Measurements from ENCODE around the gene RAP1GAP2.

The RAP1GAP2 gene

GRCh38 chr17:2947588-2947950 lies 151.3 kb downstream of the RAP1GAP2 start:
- DNase-seq (ENCODE audit: low spot score) = no peak

- no peak for DNase-seq (ENCODE audit: low spot score)
Observed at GRCh38 chr17:2947996-2948550, 151.8 kb downstream of the RAP1GAP2 start.

- DNase-seq (ENCODE audit: low spot score) = no peak
Observed at GRCh38 chr17:2948721-2949468, 152.7 kb downstream of the RAP1GAP2 start.

GRCh38 chr17:2949469-2950044 lies 153.3 kb downstream of the RAP1GAP2 start:
- DNase-seq (ENCODE audit: low spot score) = no peak

DNA sequence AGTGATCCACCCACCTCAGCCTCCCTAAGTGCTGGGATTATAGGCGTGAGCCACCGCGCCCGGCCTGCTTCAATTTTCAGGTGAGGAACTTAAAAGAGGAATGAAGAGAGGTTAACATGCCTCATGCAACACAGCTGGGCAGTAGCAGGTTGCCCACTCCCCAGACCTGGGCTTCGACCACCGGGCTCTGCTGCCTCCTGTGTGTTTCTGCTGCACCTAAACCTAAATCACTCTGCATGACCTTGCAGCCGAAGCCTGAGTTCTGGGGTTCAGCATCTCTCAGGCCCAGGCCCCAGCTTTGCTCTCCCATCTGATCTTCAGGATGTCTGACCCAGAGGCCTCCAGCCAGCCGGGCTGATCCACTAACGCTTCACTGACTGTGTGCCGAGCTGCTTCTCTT lies 154.6 kb downstream of the RAP1GAP2 start:
- no peak for DNase-seq (ENCODE audit: low spot score)

DNA sequence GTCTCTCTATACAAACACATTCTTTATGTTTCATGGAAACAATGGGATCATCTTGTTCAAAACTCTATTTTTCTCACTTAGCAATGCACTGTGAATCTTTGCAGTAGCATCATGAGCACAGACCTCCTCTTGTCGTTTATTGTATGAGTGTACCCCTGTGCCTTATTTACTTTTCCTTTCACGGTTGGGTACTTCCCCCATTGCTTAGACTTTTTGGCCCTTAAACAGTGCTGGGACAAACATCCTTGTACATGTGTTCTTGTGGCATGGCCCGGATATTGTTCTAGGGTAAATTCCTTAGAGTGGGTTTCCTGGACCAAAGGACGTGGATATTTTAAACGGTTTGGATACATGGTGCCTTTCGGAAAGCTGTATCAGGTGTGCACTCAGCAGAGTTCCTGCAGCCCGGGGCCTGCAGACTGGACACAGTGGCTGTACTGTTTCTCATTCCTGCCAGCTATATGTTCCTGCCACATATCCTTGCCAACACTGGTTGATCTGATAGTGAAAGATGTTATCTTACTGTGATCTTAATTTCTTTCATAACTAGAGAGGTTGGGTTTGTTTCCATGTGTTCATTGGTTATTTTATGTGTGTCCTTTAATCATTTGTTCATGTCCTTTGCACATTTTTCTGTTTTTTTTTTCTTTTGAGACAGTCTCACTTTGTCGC lies 156.1 kb downstream of the RAP1GAP2 start:
- no peak for DNase-seq (ENCODE audit: low spot score)

DNA sequence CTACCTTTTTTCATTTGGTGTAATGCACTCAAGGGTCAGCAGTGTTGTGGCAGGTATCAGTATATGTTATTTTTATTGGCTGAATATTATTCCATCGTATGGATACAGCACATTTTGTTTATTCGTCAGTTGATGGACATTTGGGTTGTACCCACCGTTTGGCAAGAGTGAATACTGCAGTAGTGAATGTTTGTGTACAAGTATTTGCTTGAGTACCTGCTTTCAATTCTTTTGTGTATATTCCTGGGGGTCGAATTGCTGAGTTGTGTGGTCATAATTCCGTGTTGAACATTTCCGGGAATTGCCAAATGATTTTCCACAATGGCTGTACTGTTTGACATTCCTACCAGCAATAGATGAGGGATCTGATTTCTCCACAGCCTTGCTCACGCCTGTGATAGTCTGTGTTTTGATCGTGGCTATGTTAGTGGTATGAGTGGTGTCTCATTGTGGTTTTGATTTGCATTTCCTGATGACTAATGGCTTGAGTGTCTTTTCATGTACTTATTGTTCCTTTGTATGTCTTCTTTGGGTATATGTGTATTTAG lies 158.7 kb downstream of the RAP1GAP2 start:
- no peak for DNase-seq (ENCODE audit: low spot score)

DNA sequence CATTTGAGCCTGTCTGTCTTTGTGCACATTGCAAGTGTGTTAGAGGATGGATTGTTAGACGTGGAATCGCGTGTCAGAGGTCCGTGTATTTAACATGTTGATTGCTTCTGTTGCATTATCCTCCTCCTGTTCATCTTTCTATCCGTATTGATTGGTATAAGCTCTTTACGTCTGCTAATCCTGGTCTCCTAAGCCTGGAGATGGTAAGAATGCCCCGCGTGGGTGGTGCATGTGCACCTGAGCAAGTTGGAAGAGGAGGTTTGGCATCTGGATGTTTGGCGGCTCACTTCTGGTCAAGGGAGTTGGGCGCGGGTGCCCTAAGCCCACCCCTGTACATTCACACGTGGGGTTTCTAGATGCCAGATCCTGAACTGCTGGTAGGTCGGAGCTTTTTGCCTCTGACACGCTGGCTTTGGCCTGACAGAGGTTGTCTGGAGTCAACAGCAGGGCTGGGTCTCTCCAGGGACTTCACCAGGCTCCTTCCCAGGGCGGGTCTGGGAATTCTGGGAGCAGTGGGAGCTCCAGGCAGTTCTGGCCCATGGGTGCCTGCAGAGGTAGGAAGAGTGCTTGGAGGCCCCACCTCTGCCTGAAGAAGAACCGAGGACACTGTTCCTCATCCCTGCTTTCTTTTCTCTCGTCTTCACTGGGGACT lies 159.8 kb downstream of the RAP1GAP2 start:
- no peak for DNase-seq (ENCODE audit: low spot score)

DNA sequence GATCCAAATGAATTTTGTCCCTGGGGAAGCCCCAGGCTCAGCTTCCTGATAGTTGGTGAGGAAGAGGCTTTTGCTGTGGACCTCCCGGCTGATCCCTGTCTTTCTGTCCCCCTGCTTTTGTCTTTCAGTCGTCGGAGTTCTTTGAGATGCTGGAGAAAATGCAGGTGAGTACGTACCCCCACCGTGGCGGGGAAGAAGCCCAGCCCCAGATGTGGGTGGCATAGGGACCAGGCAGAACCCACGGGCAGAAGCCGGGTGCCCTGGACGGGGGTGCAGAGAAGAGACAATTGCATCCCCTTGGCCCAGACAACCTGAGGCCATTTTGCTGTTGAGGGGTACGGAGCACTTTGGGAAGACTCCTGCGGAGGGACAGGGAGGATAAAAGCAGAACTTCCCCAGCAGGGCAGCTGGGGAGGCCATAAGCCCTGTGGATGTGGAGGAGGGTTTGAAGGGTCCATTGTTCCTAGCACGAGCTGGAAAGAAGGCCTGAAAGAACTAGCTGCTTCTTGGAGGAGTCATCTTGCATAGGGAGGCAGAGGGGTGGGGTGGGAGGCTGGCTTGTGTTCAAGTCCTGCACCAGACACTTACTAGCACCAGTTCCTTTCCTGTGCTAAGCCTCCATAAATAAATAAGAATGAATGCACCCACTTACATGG lies 161.5 kb downstream of the RAP1GAP2 start:
- DNase-seq (ENCODE audit: low spot score) = no peak

GRCh38 chr17:2958706-2959222 lies 162.5 kb downstream of the RAP1GAP2 start:
- DNase-seq (ENCODE audit: low spot score) = no peak

DNA sequence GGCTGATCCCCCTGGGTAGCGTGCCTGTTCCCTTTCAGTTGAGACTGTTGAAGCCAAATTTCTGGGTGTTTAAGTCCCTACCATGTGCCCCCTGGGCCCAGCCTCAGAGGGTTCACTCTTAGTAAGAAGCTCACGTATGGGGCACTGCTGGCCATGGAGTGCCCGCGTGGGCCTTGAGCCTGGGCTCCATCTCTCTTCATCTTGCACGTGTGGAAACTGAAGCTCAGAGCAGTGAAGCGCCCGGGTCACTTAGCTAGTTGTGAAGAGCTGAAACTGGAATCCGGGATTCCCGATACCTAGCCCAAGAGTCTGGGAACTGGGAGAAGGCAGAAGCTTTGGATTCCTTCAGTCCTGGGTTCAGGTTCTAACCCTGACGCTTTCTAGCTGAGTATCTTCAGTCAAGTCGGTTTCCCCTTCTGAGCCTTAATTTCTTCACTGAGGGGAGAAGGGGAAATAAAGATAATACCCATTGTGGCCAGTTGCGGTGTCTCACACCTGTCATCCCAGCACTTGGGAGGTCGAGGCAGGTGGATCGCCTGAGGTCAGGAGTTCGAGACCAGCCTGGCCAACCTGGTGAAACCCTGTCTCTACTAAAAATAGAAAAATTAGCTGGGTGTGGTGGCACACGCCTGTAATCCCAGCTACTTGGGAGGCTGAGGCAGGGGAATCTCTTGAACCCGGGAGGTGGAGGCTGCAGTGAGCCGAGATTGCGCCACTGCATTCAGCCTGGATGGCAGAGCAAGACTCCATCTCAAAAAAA lies 163.3 kb downstream of the RAP1GAP2 start:
- DNase-seq (ENCODE audit: low spot score) = no peak

GRCh38 chr17:2961446-2961845 lies 165.2 kb downstream of the RAP1GAP2 start:
- DNase-seq (ENCODE audit: low spot score) = no peak

- no peak for DNase-seq (ENCODE audit: low spot score)
Observed at GRCh38 chr17:2962236-2962635, 166.0 kb downstream of the RAP1GAP2 start.

GRCh38 chr17:2962729-2963128 lies 166.5 kb downstream of the RAP1GAP2 start:
- DNase-seq (ENCODE audit: low spot score) = no peak

DNA sequence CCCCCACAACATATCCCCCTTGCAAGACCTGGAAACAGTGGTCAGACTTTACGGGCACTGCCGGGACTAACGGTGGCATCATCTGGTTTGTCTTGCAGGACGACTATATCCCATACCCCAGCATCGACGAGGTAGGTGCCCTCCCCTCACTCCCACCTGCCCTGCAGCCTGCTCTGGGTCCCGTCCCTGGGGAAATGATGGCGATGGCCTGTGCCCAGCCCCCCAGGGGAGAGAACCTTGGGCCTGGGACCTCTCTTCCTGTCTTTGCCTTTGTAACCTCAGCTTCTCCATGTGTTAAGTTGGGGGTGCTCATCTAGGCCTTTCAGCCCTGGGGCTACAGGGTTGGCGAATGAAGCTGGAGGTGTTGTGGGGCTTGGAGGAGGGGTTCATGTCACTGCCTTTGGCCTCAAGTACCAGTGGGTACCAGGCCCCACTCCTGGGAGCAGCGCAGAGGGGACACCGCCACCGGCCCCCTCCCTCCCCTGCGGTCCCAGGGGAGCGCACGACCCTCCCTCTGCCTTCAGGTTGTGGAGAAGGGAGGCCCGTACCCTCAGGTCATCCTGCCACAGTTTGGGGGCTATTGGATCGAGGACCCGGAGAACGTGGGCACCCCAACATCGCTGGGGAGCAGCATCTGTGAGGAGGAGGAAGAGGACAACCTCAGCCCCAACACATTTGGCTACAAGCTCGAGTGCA lies 167.2 kb downstream of the RAP1GAP2 start:
- no peak for DNase-seq (ENCODE audit: low spot score)

DNA sequence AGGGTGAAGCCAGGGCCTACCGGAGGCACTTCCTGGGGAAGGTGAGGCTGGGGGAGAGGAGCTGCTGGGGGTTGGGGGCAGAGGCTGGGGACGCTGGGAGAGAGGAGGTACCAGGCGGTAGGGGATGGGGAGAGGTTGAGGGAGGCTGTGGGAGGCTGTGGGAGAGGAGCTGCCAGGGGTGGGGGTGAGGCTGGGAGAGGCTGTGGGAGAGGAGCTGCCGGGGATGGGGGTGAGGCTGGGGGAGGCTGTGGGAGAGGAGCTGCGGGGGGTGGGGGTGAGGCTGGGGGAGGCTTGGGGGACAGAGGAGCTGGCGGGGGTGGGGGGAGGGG lies 167.8 kb downstream of the RAP1GAP2 start:
- DNase-seq (ENCODE audit: low spot score) = no peak

GRCh38 chr17:2964370-2964769 lies 168.1 kb downstream of the RAP1GAP2 start:
- DNase-seq (ENCODE audit: low spot score) = no peak

- no peak for DNase-seq (ENCODE audit: low spot score)
Observed at GRCh38 chr17:2964831-2965230, 168.6 kb downstream of the RAP1GAP2 start.

GRCh38 chr17:2965621-2966595 lies 169.7 kb downstream of the RAP1GAP2 start:
- DNase-seq (ENCODE audit: low spot score) = no peak
